Measurements from ENCODE around the gene SRC.

SRC gene

GRCh38 chr20:37416100-37416847 lies 70.3 kb downstream of the SRC start:
- DNase-seq, result no peak

- DNase-seq, result no peak
Measured at GRCh38 chr20:37416848-37417616, 71.1 kb downstream of the SRC start.

- DNase-seq, result no peak
Measured at GRCh38 chr20:37417617-37418467, 71.9 kb downstream of the SRC start.

- no peak for DNase-seq
Measured at GRCh38 chr20:37418591-37419109, 72.7 kb downstream of the SRC start.

- DNase-seq, result no peak
Measured at GRCh38 chr20:37419307-37419706, 73.4 kb downstream of the SRC start.

- no peak for DNase-seq
Measured at GRCh38 chr20:37419774-37420542, 74.0 kb downstream of the SRC start.

GRCh38 chr20:37420610-37421009 lies 74.7 kb downstream of the SRC start:
- DNase-seq, result no peak

GRCh38 chr20:37421060-37421905 lies 75.3 kb downstream of the SRC start:
- no peak for DNase-seq

- DNase-seq, result no peak
Measured at GRCh38 chr20:37421988-37422387, 76.0 kb downstream of the SRC start.

- no peak for DNase-seq
Measured at GRCh38 chr20:37422791-37423286, 76.9 kb downstream of the SRC start.

GRCh38 chr20:37423545-37423944 lies 77.6 kb downstream of the SRC start:
- DNase-seq, result no peak

- no peak for DNase-seq
Measured at GRCh38 chr20:37424062-37424851, 78.3 kb downstream of the SRC start.

- no peak for DNase-seq
Measured at GRCh38 chr20:37425103-37425625, 79.2 kb downstream of the SRC start.

- DNase-seq, result no peak
Measured at GRCh38 chr20:37426106-37426505, 80.2 kb downstream of the SRC start.

GRCh38 chr20:37426978-37427377 lies 81.0 kb downstream of the SRC start:
- no peak for DNase-seq

GRCh38 chr20:37430044-37430443 lies 84.1 kb downstream of the SRC start:
- DNase-seq, result no peak

- DNase-seq, result no peak
Measured at GRCh38 chr20:37430778-37431460, 85.0 kb downstream of the SRC start.

GRCh38 chr20:37431786-37432185 lies 85.8 kb downstream of the SRC start:
- no peak for DNase-seq

GRCh38 chr20:37432606-37433005 lies 86.7 kb downstream of the SRC start:
- DNase-seq, result no peak

Data from CD4-positive, alpha-beta T cell treated with Interferon gamma for 1 hour (primary cell).